KMS-11 (cell line): ENCODE results near the gene DSG4.
A peak's percentile ranks its signal among the peaks of the same experiment; 100 is the strongest.

ENCODE experiments used
- H2AFZ ChIP-seq: fragments of 200-600 bp; sonication (generic); 2 replicates; pipeline ENCODE4 v1.6.1; 2016; ENCODE audit warnings: antibody characterized with exemption, mixed run types, low read depth
- H3K27ac ChIP-seq: fragments of 200-600 bp; sonication (generic); 2 replicates; pipeline ENCODE4 v1.6.1; 2016; ENCODE audit warnings: mild to moderate bottlenecking, mixed run types
- H3K27me3 ChIP-seq: fragments of 200-600 bp; sonication (generic); 2 replicates; pipeline ENCODE4 v1.6.1; 2017; ENCODE audit warnings: mild to moderate bottlenecking, low read depth, mixed run types, moderate library complexity; ENCODE audit not compliant: insufficient read depth
- H3K36me3 ChIP-seq: fragments of 200-600 bp; sonication (generic); 2 replicates; pipeline ENCODE4 v1.6.1; 2017; ENCODE audit warnings: mild to moderate bottlenecking, mixed run types; ENCODE audit not compliant: insufficient read depth
- H3K4me1 ChIP-seq: fragments of 200-600 bp; sonication (generic); 2 replicates; pipeline ENCODE4 v1.6.1; 2016; ENCODE audit warnings: mild to moderate bottlenecking, low read depth, mixed run types; ENCODE audit not compliant: poor library complexity, severe bottlenecking
- H3K4me2 ChIP-seq: fragments of 200-600 bp; sonication (generic); 2 replicates; pipeline ENCODE4 v1.7.0; 2016; ENCODE audit warnings: mild to moderate bottlenecking, mixed run types
- H3K4me3 ChIP-seq: fragments of 200-600 bp; sonication (generic); IDR thresholded peaks from 2 replicates; pipeline ENCODE4 v1.6.1; 2017; ENCODE audit warnings: low read depth, low read length, mixed read lengths; ENCODE audit not compliant: insufficient read depth
- H3K79me2 ChIP-seq: fragments of 200-600 bp; sonication (generic); 2 replicates; pipeline ENCODE4 v1.6.1; 2016; ENCODE audit warnings: low read depth, mixed run types; ENCODE audit not compliant: insufficient read depth
- H3K9ac ChIP-seq: fragments of 200-600 bp; sonication (generic); 2 replicates; pipeline ENCODE4 v1.6.1; 2016; ENCODE audit warnings: mild to moderate bottlenecking, mixed run types
- H4K20me1 ChIP-seq: fragments of 200-600 bp; sonication (generic); 2 replicates; pipeline ENCODE4 v1.6.1; 2016; ENCODE audit warnings: mild to moderate bottlenecking, mixed run types; ENCODE audit not compliant: insufficient read depth
- CTCF ChIP-seq: fragments of 200-600 bp; sonication (generic); conservative IDR thresholded peaks from 2 replicates; pipeline ENCODE4 v1.6.1; 2017; ENCODE audit warnings: low read depth, mild to moderate bottlenecking, antibody characterized with exemption, low read length, moderate library complexity, mixed read lengths

Gene DSG4

DNA sequence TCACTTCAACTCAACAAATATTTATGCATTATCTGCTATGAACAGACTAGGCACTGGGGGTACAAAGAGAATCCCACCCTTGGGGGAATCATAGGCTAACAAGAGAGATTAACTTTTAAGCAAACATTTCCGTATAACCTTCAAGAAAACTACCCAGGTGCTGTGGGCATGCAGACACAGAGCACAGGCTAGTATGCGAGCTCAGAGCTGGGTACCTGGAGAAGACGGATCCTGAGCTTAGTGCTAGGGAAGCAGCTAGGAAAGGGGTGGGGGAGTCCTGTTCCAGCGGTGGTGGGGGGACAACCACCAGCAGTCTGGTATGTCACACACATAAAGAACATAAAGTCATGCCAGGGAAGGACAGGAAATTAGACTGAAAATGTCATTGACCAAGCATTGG lies 53.5 kb downstream of the DSG4 start:
- Histone ChIP-seq H3K4me3 (no peak overlapping the region), H3K4me1 (peaks cover 23% of the 10 kb centered on the region), H2AFZ (no peak overlapping the region), H3K27me3 (no peaks in the 10 kb centered on the region), H3K79me2 (no peaks in the 10 kb centered on the region), H4K20me1 (no peaks in the 10 kb centered on the region), H3K36me3 (no peaks in the 10 kb centered on the region), H3K4me2 (no peak overlapping the region), H3K9ac (no peak overlapping the region), H3K27ac (no peak overlapping the region)
- no peak for TF ChIP-seq CTCF

- H3K4me2 ChIP-seq: no peak overlapping the region
- H4K20me1 ChIP-seq: no peaks in the 10 kb centered on the region
- no peak for TF ChIP-seq CTCF
- no peaks in the 10 kb centered on the region for H3K79me2 ChIP-seq
- H3K27me3 ChIP-seq: no peaks in the 10 kb centered on the region
- H3K27ac ChIP-seq: no peak overlapping the region
- H3K4me3 ChIP-seq: no peak overlapping the region
- peaks cover 23% of the 10 kb centered on the region for H3K4me1 ChIP-seq
- H2AFZ ChIP-seq: no peak overlapping the region
- no peak overlapping the region for H3K9ac ChIP-seq
- no peaks in the 10 kb centered on the region for H3K36me3 ChIP-seq
Measured at GRCh38 chr18:31430554-31430953, 54.0 kb downstream of the DSG4 start.

- Histone ChIP-seq H3K27ac (no peak overlapping the region), H3K36me3 (no peaks in the 10 kb centered on the region), H3K4me2 (peak overlapping the region; percentile 3), H3K4me3 (no peak overlapping the region), H3K4me1 (peaks cover 23% of the 10 kb centered on the region), H3K79me2 (no peaks in the 10 kb centered on the region), H2AFZ (no peak overlapping the region), H4K20me1 (no peaks in the 10 kb centered on the region), H3K27me3 (no peaks in the 10 kb centered on the region), H3K9ac (no peak overlapping the region)
- no peak for TF ChIP-seq CTCF
Measured at GRCh38 chr18:31432316-31432715, 55.7 kb downstream of the DSG4 start.

- H3K4me3 ChIP-seq: no peak overlapping the region
- H3K4me1 ChIP-seq: peaks cover 15% of the 10 kb centered on the region
- no peaks in the 10 kb centered on the region for H3K27me3 ChIP-seq
- no peaks in the 10 kb centered on the region for H3K79me2 ChIP-seq
- TF ChIP-seq CTCF: no peak
- H3K4me2 ChIP-seq: no peak overlapping the region
- H4K20me1 ChIP-seq: no peaks in the 10 kb centered on the region
- H3K27ac ChIP-seq: no peak overlapping the region
- no peaks in the 10 kb centered on the region for H3K36me3 ChIP-seq
- H3K9ac ChIP-seq: no peak overlapping the region
- no peak overlapping the region for H2AFZ ChIP-seq
Measured at GRCh38 chr18:31436825-31437224, 60.2 kb downstream of the DSG4 start.

DNA sequence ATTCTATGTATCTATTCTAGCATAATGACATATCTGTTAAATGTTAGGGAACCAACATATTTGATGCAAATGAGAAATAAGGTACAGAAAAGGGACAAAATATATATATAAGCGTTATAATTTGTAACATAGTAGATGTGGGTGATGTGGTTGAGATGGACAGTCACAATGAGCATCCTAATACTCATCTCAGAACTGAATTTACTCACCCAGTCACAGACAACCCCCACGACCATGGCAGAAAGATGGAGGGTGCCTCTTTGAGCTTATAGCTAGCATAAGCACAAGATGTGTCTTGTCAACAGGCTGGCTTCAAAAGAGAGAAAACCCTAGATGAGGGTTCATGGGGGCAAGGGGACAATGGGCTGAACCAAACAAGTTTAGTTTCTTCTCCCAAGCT lies 61.8 kb downstream of the DSG4 start:
- Histone ChIP-seq H2AFZ (no peak overlapping the region), H3K36me3 (no peaks in the 10 kb centered on the region), H3K4me1 (no peaks in the 10 kb centered on the region), H3K27me3 (no peaks in the 10 kb centered on the region), H3K4me2 (no peak overlapping the region), H4K20me1 (no peaks in the 10 kb centered on the region), H3K9ac (no peak overlapping the region), H3K4me3 (no peak overlapping the region), H3K27ac (no peak overlapping the region), H3K79me2 (no peaks in the 10 kb centered on the region)
- TF ChIP-seq CTCF: no peak
